Bladder microvascular endothelial cell (primary cell): ENCODE measurements around the gene AAK1. TPM values are rescaled to one million over a fixed set of nuclear protein-coding genes. Genes with fewer than 3 reads are reported as not detected.

Experiments used
- total RNA-seq: library from RNA; depleted of rRNA; stranded (reverse); fragments of >200 nt; gene quantifications from 2 replicates; pipeline ENCODE4 v1.2.3, GENCODE V29; 2014

AAK1 gene
- total RNA-seq, result 15.1 and 44.7 TPM in 2 replicates

GRCh38 chr2:69643602-69644505 is at the start of gene AAK1:
AAK1 (minus strand) TSS chr2:69643739; CDS start chr2:69643040, 699 bp downstream.

GRCh38 chr2:69436938-69437750 is 206.4 kb downstream of the AAK1 start, which contains the start of gene NFU1:
NFU1 (minus strand) TSS chr2:69437435; CDS start chr2:69437422, 13 bp downstream.

Other genes starting within 250 kb of the AAK1 start
- gene NFU1, start 206.3 kb downstream of the AAK1 start, total RNA-seq, result 36.3 and 47.4 TPM in 2 replicates
- gene ANXA4, start 98.4 kb upstream of the AAK1 start, total RNA-seq, result 33.8 and 52.6 TPM in 2 replicates
- gene GMCL1, start 185.9 kb upstream of the AAK1 start, total RNA-seq, result 8.6 and 11.6 TPM in 2 replicates